GM03348 (cell line): ENCODE measurements around the gene HEBP2.
"Not testable (repeated sequence)": the region's sequence is repeated elsewhere in the genome, so short reads cannot be mapped to it uniquely, and the experiment has no call there.

Experiments
- DNase-seq: peaks from one replicate; pipeline ENCODE4 v3.0.0; 2012; ENCODE audit warnings: low spot score

HEBP2 gene

GRCh38 chr6:138424004-138424904, 20.2 kb downstream of the HEBP2 start:
- DNase-seq, result no peak

DNA sequence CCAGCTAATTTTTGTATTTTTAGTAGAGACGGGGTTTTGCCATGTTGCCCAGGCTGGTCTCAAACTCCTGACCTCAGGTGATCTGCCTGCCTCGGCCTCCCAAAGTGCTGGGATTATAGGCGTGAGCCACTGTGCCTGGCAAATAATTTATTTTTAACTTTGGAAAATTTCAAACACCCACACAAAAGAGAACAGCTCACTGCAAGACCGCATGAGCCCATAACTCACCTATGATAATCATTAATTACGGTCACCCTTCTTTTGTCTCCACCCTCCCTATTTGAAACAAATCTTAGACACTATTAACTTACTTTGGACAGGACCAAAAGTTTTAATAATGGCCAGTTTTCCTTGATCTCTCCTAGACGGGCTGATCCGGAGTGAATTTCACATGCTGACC, 21.2 kb downstream of the HEBP2 start:
- DNase-seq, result not testable (repeated sequence)

GRCh38 chr6:138426500-138427123, 22.6 kb downstream of the HEBP2 start:
- no peak for DNase-seq

- DNase-seq, result no peak
These were observed 23.7 kb downstream of the HEBP2 start for GRCh38 chr6:138427701-138428100.

DNA sequence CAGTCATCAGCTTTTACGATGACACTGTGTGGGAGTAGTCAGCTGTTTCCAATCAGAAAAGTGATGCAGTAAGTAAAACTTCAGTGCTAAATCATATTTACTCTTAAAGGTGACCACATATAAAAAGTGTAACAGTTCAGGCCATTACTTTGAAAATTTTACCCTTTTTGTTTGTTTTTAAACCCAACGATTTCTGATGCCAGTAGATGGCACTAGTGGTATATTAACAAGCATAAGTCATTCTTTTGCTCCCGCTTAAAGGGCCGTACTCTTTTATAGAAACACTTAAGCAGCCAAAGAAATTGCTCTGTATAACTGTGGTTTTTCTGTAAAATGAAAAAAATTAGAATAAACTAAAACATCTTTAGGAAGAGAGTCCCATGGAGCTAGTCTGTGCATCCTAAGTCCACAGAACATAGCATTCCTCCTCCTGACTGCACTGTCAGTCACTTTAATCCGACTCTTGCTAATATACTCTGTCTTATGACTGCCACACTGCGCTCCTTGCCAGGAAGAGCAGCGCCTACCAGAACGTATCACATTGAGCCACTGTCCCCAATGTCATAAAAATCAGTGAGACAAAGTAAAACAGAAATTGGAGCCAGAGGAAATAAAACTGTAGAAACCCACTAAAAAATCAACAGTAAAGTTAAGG, 25.0 kb downstream of the HEBP2 start:
- DNase-seq, result peak; percentile 73

GRCh38 chr6:138429761-138430160, 25.7 kb downstream of the HEBP2 start:
- DNase-seq, result no peak

- no peak for DNase-seq
These were observed 26.5 kb downstream of the HEBP2 start for GRCh38 chr6:138430361-138431145.

DNA sequence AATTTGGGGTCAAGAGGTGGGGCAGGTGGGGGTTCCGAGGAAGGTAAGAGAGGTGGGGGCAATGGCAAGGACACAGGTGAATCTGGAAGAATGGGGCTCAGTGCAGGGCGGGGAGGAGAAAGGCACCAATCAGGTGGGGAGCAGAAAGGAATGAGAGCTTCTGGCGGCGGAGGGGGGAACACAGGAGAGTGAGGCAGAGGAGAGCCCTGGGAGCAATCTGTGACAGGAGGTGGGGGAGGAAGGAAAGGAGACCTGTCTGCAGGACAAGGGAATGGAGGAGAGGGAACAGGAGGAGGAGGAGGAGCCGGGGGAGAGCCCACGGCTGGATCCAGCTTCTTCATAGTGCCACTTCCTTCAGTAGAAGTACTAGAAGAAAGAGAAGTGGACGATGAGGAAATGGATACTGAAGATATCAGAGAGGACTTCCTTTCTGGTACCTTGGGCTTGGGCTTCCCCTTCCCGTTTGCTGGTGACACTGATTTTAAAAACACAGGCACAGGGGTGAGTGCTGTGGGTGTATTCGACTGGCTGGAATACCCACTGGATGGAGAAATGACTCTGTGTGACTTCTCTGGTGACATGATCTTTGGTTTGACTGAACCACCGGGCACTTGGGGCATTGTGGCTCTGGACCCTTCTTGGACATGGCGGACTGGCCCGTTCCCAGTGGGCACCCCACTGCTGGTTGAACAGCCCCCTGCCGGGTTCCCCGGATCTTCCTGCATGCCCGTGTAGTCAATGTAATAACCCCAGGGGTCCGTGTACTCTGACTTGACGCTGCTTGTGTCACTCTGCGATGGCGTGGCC, 27.4 kb downstream of the HEBP2 start:
- DNase-seq, result no peak

DNA sequence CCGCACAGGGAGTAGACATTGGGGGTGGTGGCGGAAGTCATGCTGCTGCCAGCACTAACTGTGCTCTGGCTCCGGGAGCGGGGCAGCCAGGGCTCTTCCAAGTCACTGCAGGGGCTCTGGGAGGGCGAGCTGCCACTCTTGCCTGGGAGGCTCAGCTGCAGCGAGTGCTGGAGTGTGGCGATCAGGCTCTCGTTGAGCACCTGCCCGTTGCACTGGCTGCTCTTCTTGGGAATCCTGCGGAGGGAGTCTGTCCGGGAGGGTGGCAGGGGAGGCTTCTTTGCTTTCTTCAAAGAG, 28.0 kb downstream of the HEBP2 start:
- no peak for DNase-seq

DNA sequence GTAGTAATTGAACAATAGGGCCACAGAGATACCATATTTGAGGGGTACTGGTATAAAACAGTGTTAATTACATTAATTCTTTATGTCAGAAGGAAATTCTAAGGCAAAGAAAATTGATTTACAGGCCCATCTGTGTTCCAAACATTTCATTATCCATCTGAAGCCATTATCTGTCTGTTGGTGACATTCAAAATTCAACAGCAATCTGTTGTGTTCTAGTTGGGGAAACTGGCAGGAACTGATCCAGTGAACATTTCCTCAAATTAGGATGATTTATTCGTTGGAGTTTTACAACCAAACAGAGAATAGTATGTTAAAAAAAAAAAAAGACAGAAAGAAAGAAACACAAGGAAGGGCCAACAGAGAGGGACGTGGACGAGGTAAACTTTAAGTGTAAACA, 30.1 kb downstream of the HEBP2 start:
- no peak for DNase-seq

GRCh38 chr6:138434925-138435324, 30.9 kb downstream of the HEBP2 start:
- DNase-seq, result no peak

DNA sequence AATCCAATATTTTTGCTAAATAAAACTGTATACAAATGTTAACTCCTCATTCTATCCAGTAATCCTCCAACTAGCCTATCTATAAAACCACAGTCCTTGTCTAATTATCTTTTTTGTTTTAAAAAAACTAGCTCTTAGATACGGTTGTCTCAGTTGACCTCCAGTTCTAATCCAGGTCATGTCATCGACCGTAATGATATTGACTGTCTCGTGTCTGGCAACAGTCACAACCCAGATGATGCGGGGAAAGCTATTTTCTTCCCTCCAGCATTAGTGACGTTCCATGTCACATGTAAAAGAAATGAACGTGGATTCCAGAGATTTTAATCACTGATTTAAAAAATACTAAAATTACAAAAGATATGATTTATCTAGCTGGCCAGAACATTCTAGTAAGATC, 35.5 kb downstream of the HEBP2 start:
- DNase-seq, result no peak

- no peak for DNase-seq
These were observed 36.3 kb downstream of the HEBP2 start for GRCh38 chr6:138440296-138440695.

DNA sequence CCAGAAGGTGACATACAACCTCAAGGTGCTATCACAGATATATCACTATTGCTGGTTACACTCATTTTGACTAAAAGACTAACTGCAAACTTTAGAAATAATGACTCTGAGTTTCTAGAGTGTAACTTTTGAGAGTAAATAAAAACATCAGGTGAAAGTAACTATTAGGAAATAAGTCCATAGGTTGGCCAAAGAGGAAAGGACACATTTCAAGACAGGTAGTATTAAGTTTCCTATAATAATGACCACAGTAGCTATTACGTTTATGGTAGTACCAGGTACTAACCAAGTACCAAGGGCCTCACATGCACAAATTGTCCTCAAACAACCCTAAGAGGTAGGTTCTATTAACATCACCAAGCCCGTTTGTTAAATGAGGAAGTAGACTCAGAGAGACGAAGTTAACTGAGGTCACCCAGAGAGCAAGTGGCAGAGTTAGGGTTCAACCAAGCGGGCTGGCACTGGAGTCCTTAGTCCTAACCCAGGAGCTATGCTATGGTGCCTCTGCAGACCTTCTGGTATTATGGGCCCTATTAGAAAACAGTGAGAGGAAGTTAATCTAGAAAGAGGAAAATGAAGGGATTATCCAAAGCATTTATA, 36.8 kb downstream of the HEBP2 start:
- DNase-seq, result no peak

DNA sequence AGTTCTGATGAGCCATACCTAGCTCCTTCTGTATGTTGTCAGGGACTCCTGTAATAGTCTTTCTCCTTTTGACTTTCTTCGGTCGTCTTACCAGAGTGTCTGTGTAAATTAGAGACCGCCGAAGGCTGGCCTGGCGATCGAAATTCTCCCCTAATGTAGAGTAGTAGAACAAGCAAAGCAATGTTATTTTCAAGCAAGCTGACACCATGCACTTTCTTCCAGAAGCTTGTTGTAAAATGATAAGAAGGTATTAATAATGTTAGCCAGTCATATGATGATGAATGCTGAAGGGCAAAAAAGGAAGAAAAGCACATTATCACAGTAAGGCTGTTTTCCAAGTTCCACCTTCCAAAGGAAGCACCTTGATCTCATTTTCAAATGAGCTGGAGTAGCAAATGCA, 37.9 kb downstream of the HEBP2 start:
- no peak for DNase-seq

- no peak for DNase-seq
These were observed 38.6 kb downstream of the HEBP2 start for GRCh38 chr6:138442663-138443062.

- DNase-seq, result no peak
These were observed 40.0 kb downstream of the HEBP2 start for GRCh38 chr6:138443979-138444378.

GRCh38 chr6:138446821-138447220, 42.8 kb downstream of the HEBP2 start:
- DNase-seq, result no peak

GRCh38 chr6:138450445-138450844, 46.4 kb downstream of the HEBP2 start:
- no peak for DNase-seq

DNA sequence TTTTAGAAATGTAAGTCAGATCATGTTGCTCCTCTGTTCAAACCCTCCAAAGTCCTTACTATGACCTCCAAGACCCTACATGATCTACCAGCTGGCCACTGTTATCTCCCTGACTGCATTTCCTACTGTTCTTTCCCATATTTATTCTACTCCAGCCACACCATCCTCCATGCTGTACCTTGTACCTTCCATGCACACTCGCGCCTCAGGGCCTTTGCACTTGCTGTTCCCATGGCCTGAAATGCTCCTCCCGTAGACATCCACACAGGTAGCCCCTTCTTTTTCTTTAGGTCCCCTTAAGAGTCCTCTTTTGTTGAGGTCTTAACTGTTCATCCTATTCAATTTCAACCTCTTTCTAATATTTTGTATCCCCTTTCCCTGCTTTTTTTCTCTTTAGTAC, 47.0 kb downstream of the HEBP2 start:
- no peak for DNase-seq

GRCh38 chr6:138454981-138455706, 51.1 kb downstream of the HEBP2 start:
- no peak for DNase-seq
